ENCODE data around the gene CALML5. TPM values are rescaled to one million over a fixed set of nuclear protein-coding genes. Genes with fewer than 3 reads are reported as not detected.

Gene CALML5
- total and polyA plus RNA-seq, 4 donors, result not detected

DNA sequence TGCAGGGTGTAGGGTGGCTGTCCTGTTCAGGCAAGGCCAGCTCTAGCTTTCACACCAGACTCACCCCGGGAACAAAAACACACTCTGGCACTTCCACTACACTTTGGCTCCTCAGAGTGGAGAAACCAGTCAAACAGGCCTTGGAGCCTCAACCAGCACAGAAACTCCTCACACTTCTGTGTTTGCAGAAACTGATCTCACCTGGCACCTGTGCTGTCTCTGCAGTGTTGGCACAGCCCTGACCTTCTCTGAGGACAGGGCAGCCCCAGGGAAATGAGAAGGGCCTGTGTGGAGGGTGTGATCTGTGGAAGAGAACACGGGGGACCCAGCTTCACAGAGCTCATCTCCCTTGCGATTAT, 4.1 kb upstream of the CALML5 start:
- H3K4me1 ChIP-seq (ENCODE audit: control insufficient read depth in 5 of 5, insufficient read depth in 5 of 5, low read length in 5 of 5), result peaks cover 0 to 40% (median 14%) of the 10 kb centered on the region in 5 donors
- peak overlapping the region in 1 of 2 donors; percentile 59 for H3K27ac ChIP-seq (ENCODE audit: low read depth in 1 of 2, low read length in 1 of 2)
- ATAC-seq (ENCODE audit: insufficient read depth, low FRiP score), result peak; percentile 48
- TF ChIP-seq, protein P1, sequence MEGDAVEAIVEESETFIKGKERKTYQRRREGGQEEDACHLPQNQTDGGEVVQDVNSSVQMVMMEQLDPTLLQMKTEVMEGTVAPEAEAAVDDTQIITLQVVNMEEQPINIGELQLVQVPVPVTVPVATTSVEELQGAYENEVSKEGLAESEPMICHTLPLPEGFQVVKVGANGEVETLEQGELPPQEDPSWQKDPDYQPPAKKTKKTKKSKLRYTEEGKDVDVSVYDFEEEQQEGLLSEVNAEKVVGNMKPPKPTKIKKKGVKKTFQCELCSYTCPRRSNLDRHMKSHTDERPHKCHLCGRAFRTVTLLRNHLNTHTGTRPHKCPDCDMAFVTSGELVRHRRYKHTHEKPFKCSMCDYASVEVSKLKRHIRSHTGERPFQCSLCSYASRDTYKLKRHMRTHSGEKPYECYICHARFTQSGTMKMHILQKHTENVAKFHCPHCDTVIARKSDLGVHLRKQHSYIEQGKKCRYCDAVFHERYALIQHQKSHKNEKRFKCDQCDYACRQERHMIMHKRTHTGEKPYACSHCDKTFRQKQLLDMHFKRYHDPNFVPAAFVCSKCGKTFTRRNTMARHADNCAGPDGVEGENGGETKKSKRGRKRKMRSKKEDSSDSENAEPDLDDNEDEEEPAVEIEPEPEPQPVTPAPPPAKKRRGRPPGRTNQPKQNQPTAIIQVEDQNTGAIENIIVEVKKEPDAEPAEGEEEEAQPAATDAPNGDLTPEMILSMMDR (IDR thresholded peaks at IDR 0.05; ENCODE audit: control extremely low read depth, extremely low read depth), result no peak
- H3K9ac ChIP-seq (ENCODE audit: insufficient read depth in 1 of 2, low read length in 2 of 2), result no peak overlapping the region
- peak; percentile 69 to 88 (median 76) for DNase-seq
- no peaks in the 10 kb centered on the region for H3K27me3 ChIP-seq (ENCODE audit: control insufficient read depth in 3 of 3, insufficient read depth in 3 of 3, low read length in 2 of 3)
- no peak overlapping the region for H3K4me3 ChIP-seq
- H3K36me3 ChIP-seq (ENCODE audit: control insufficient read depth in 4 of 4, insufficient read depth in 4 of 4, low read length in 4 of 4), result no peaks in the 10 kb centered on the region
- 64 to 85% methylated on average over 3 of the region's 3 CpGs for WGBS, 2 donors
- H3K9me3 ChIP-seq (ENCODE audit: control insufficient read depth in 4 of 4, insufficient read depth in 3 of 4, low read length in 3 of 4), result no peaks in the 10 kb centered on the region

DNA sequence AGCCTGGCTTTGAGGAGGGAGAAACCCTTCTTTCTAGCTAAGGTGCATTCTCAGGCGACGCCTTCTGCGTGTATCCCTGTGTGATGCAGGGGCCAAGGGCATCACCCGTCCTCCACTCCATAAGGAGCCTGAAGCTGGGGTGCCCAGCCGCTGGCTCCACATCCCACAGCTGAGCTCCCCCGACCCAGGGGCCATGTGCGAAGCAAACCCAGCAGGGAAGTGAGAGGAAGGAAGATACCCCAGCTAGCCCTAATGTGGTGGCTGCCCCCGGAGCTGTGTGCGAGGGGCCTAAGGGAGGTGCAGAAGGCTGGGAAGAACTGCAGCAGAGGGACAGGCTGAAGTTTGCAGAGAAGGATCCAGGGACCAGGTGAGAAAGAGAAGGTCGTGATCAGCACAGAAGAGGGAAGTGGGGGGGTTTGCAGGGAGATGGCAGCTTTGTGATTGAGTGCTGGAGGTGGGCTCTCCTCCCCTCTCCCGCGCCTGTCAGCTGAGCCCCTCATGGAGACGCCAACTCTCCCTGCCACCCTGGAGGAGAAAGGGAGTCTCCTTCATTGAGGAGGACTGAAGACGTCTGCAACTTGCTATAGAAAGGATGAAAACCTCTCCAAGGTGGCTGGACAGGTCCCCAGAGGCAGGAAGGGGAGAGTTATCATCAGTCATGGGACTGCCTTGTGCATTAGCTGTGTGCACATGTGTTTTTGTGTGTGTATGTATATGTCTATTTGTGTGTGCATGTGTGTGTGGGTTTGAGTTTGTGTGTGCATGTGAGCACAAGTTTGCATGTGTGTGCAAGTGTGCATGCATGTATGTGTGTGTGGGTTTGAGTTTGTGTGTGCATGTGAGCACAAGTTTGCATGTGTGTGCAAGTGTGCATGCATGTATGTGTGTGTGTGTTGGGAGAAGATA, 3.5 kb upstream of the CALML5 start:
- TF ChIP-seq, protein P1 (IDR thresholded peaks at IDR 0.05; ENCODE audit: control extremely low read depth, extremely low read depth), result no peak
- no peak overlapping the region for H3K27ac ChIP-seq (ENCODE audit: low read depth in 1 of 2, low read length in 1 of 2)
- H3K4me1 ChIP-seq (ENCODE audit: control insufficient read depth in 5 of 5, insufficient read depth in 5 of 5, low read length in 5 of 5), result peaks cover 0 to 37% (median 14%) of the 10 kb centered on the region in 5 donors
- no peak overlapping the region for H3K9ac ChIP-seq (ENCODE audit: insufficient read depth in 1 of 2, low read length in 2 of 2)
- H3K9me3 ChIP-seq (ENCODE audit: control insufficient read depth in 4 of 4, insufficient read depth in 3 of 4, low read length in 3 of 4), result no peaks in the 10 kb centered on the region
- 79 to 84% methylated on average over 14 of the region's 14 CpGs for WGBS, 2 donors
- ATAC-seq (ENCODE audit: insufficient read depth, low FRiP score), result no peak
- DNase-seq, result no peak
- H3K27me3 ChIP-seq (ENCODE audit: control insufficient read depth in 3 of 3, insufficient read depth in 3 of 3, low read length in 2 of 3), result no peaks in the 10 kb centered on the region
- no peak overlapping the region for H3K4me3 ChIP-seq
- H3K36me3 ChIP-seq (ENCODE audit: control insufficient read depth in 4 of 4, insufficient read depth in 4 of 4, low read length in 4 of 4), result no peaks in the 10 kb centered on the region

DNA sequence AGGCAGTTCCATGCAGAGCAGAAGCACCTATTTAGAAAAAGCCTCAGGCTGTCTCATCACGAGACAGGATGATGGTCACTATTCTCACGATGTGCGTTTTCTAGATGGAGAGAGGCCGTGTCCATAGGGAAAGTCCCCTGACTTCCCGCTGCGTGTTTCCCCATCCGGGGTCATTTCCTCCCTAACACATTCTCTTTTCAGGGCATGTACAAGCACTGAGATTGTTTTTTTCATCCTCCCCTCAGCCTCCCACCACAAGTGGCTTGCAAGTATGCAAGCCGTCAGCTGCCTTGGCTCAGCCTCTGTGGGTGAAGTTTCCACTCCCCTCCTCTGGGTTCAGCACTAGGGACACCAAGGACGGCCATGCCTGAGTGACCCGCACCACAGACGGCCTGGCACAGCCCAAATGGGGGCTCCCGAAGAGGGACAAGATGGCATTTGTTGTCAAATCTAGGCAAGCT, 2.7 kb upstream of the CALML5 start:
- H3K27ac ChIP-seq (ENCODE audit: low read depth in 1 of 2, low read length in 1 of 2), result no peak overlapping the region
- H3K27me3 ChIP-seq (ENCODE audit: control insufficient read depth in 3 of 3, insufficient read depth in 3 of 3, low read length in 2 of 3), result no peaks in the 10 kb centered on the region
- H3K4me1 ChIP-seq (ENCODE audit: control insufficient read depth in 5 of 5, insufficient read depth in 5 of 5, low read length in 5 of 5), result peaks cover 0 to 32% (median 8%) of the 10 kb centered on the region in 5 donors
- TF ChIP-seq, protein P1 (IDR thresholded peaks at IDR 0.05; ENCODE audit: control extremely low read depth, extremely low read depth), result no peak
- ATAC-seq (ENCODE audit: insufficient read depth, low FRiP score), result no peak
- DNase-seq, result peak; percentile 14 to 66 (median 35)
- H3K4me3 ChIP-seq, result no peak overlapping the region
- no peak overlapping the region for H3K9ac ChIP-seq (ENCODE audit: insufficient read depth in 1 of 2, low read length in 2 of 2)
- H3K36me3 ChIP-seq (ENCODE audit: control insufficient read depth in 4 of 4, insufficient read depth in 4 of 4, low read length in 4 of 4), result no peaks in the 10 kb centered on the region
- 54 to 64% methylated on average over 12 of the region's 12 CpGs for WGBS, 2 donors
- H3K9me3 ChIP-seq (ENCODE audit: control insufficient read depth in 4 of 4, insufficient read depth in 3 of 4, low read length in 3 of 4), result no peaks in the 10 kb centered on the region
